Neural cell (in vitro differentiated cells): Measurements from ENCODE around the gene RGS1.

Experiments
- CTCF ChIP-seq: fragments of 450-650 bp; IDR thresholded peaks from 2 replicates; pipeline ENCODE4 v1.5.1; 2014; ENCODE audit warnings: antibody characterized with exemption, mild to moderate bottlenecking, moderate library complexity; ENCODE audit not compliant: poor library complexity, severe bottlenecking
- EP300 ChIP-seq: fragments of 450-650 bp; conservative IDR thresholded peaks from 2 replicates; pipeline ENCODE4 v1.6.1; 2014; ENCODE audit warnings: antibody characterized with exemption, mild to moderate bottlenecking, moderate library complexity; ENCODE audit not compliant: poor library complexity, severe bottlenecking
- EZH2 ChIP-seq: fragments of 200-600, 300-800 bp; shearing (Covaris generic), sonication (generic); IDR thresholded peaks from 2 replicates; pipeline ENCODE4 v1.6.1; 2014; ENCODE audit warnings: antibody characterized with exemption, low read length, borderline replicate concordance, mild to moderate bottlenecking; ENCODE audit not compliant: insufficient read depth, poor library complexity, severe bottlenecking
- POLR2AphosphoS5 ChIP-seq: IDR thresholded peaks from 2 replicates; pipeline ENCODE4 v1.6.1; 2012
- RAD21 ChIP-seq: fragments of 450-650 bp; conservative IDR thresholded peaks from 2 replicates; pipeline ENCODE4 v1.6.1; 2014; ENCODE audit warnings: antibody characterized with exemption, mild to moderate bottlenecking, moderate library complexity
- SMC3 ChIP-seq: fragments of 450-650 bp; conservative IDR thresholded peaks from 2 replicates; pipeline ENCODE4 v1.6.1; 2014; ENCODE audit warnings: antibody characterized with exemption, mild to moderate bottlenecking, moderate library complexity; ENCODE audit not compliant: poor library complexity
- TAF1 ChIP-seq: IDR thresholded peaks from 2 replicates; pipeline ENCODE4 v1.6.1; 2012; ENCODE audit warnings: low read depth
- TF ChIP-seq, protein P1 (sequence below): IDR thresholded peaks from 2 replicates; pipeline ENCODE4 v1.6.1; 2012; ENCODE audit warnings: borderline replicate concordance

GRCh38 chr1:192580351-192580962 lies 4.9 kb downstream of the RGS1 start:
- TF ChIP-seq SMC3 (no peak), CTCF (peak; percentile 31), RAD21 (peak; percentile 14), EZH2 (no peak), TAF1 (no peak), EP300 (no peak), POLR2AphosphoS5 (no peak)
- TF ChIP-seq, protein P1, sequence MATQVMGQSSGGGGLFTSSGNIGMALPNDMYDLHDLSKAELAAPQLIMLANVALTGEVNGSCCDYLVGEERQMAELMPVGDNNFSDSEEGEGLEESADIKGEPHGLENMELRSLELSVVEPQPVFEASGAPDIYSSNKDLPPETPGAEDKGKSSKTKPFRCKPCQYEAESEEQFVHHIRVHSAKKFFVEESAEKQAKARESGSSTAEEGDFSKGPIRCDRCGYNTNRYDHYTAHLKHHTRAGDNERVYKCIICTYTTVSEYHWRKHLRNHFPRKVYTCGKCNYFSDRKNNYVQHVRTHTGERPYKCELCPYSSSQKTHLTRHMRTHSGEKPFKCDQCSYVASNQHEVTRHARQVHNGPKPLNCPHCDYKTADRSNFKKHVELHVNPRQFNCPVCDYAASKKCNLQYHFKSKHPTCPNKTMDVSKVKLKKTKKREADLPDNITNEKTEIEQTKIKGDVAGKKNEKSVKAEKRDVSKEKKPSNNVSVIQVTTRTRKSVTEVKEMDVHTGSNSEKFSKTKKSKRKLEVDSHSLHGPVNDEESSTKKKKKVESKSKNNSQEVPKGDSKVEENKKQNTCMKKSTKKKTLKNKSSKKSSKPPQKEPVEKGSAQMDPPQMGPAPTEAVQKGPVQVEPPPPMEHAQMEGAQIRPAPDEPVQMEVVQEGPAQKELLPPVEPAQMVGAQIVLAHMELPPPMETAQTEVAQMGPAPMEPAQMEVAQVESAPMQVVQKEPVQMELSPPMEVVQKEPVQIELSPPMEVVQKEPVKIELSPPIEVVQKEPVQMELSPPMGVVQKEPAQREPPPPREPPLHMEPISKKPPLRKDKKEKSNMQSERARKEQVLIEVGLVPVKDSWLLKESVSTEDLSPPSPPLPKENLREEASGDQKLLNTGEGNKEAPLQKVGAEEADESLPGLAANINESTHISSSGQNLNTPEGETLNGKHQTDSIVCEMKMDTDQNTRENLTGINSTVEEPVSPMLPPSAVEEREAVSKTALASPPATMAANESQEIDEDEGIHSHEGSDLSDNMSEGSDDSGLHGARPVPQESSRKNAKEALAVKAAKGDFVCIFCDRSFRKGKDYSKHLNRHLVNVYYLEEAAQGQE, result no peak
